WI38 (cell line): ENCODE data around the gene PCBD2.
"Not testable (repeated sequence)": the region's sequence is repeated elsewhere in the genome, so short reads cannot be mapped to it uniquely, and the experiment has no call there.

Experiments
- H3K4me3 ChIP-seq: 2 replicates; pipeline ENCODE4 v1.5.1; 2011; ENCODE audit warnings: low read depth, mild to moderate bottlenecking, control low read depth, low read length
- CTCF ChIP-seq: IDR thresholded peaks from 2 replicates; pipeline ENCODE4 v1.5.1; 2012; ENCODE audit warnings: low read depth, mild to moderate bottlenecking, control low read depth, low read length

Gene PCBD2

DNA sequence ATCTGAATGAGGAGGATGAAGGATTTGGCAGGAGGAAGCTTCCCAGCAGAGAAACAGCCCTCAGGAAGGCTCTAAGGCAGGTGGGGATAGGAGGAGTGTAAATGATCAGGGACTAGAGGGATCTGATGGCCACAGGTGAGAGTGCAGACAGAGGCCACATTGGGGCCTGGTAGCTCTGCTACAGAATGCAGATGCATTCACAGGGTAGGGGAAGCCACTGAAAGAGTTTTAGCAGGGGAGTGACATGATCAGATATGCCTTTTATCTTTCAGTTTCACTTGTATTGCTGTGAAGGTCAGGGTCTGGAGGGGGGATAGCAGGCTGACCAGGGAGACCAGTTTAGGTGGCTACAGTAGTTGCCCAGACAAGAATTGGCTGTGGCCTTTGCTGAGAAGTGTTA lies 27.8 kb upstream of the PCBD2 start:
- H3K4me3 ChIP-seq = no peak overlapping the region

DNA sequence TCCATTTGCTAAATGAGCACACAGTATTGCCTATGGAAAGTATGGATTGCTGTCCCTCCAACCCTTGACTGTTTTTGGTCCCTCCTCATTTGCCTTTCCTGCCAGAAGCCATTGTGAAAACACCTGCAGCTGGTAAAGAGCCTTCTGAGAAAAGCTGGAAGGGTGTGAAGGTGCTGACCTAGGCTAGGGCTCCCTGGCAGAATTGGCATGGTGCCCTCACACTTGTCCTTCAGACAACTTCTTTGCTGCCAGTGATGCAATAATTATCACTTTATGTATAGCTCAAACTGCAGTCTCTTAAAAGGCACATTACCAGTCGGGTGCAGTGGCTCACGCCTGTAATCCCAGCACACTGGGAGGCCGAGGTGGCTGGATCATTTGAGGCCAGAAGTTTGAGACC lies 26.5 kb upstream of the PCBD2 start:
- H3K4me3 ChIP-seq = no peak overlapping the region
- TF ChIP-seq CTCF = no peak

More for the DNA sequence above, 27.8 kb upstream of the PCBD2 start:
- no peak for TF ChIP-seq CTCF

DNA sequence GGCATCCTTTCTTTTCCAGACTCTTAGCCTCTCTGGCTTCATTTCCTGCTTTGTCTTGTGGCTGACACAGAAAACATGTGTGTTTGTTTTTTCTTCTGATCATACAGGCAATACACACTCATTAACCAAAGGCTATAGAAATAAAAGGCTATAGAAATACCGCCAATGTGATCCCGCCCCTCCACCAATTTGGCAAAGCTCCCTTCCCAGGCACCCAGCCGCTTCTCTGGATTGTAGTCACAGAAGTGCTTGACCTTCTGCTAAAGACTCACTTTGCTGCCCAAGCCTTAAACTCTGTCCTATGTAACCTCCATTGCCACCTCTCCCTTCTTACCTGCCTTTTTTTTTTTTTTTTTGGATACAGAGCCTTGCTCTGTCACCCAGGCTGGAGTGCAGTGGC lies 25.5 kb upstream of the PCBD2 start:
- H3K4me3 ChIP-seq = no peak overlapping the region
- TF ChIP-seq CTCF = no peak

- not testable (repeated sequence) for H3K4me3 ChIP-seq
Observed at GRCh38 chr5:134880937-134881336, 24.0 kb upstream of the PCBD2 start.

DNA sequence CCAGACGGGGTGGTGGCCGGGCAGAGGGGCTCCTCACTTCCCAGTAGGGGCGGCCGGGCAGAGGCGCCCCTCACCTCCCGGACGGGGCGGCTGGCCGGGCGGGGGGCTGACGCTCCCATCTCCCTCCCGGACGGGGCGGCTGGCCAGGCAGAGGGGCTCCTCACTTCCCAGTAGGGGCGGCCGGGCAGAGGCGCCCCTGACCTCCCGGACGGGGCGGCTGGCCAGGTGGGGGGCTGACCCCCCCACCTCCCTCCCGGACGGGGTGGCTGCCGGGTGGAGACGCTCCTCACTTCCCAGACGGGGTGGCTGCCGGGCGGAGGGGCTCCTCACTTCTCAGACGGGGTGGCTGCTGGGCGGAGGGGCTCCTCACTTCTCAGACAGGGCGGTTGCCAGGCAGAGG lies 23.2 kb upstream of the PCBD2 start:
- H3K4me3 ChIP-seq = not testable (repeated sequence)

- H3K4me3 ChIP-seq = no peak overlapping the region
- TF ChIP-seq CTCF = no peak
Observed at GRCh38 chr5:134887593-134888159, 17.3 kb upstream of the PCBD2 start.

DNA sequence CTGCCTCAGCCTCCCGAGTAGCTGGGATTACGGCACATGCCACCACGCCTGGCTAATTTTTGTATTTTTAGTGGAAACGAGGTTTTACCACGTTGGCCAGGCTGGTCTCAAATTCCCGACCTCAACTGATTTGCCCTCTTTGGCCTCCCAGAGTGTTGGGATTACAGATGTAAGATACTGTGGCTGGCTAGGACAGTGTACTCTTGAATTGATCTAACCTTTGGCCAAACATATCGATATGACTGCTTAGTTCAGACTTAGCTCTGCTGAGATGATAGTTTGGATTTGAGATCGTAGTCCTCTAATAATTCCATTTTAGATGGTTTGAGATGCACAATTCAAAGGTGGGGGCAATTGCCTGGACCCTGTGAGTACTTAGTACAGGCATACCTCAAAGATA lies 15.6 kb upstream of the PCBD2 start:
- no peak for TF ChIP-seq CTCF
- no peak overlapping the region for H3K4me3 ChIP-seq

DNA sequence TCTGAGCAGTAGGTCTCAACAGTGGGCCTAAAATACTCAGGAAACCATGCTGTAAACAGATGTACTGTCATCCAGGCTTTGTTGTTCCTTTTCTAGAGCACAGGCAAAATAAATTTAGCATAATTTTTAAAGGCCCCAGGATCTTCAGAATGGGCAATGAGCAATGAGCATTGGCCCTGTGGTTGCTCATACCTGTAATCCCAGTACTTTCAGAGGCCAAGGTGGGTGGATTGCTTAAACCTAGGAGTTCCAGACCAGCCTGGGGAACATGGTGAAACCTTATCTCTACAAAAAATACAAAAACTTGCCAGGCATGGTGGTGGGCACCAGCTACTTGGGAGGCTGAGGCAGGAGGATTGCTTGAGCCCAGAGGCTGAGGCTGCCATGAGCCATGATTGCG lies 13.5 kb upstream of the PCBD2 start:
- no peak for TF ChIP-seq CTCF
- no peak overlapping the region for H3K4me3 ChIP-seq

- no peak for TF ChIP-seq CTCF
- no peak overlapping the region for H3K4me3 ChIP-seq
Observed at GRCh38 chr5:134892282-134892681, 12.6 kb upstream of the PCBD2 start.
